Measurements from ENCODE around the gene GLYR1. TPM values are rescaled to one million over a fixed set of nuclear protein-coding genes. Genes with fewer than 3 reads are reported as not detected.

GLYR1 gene
- total RNA-seq, 1 experiment from 2014 or later, result 117 TPM

DNA sequence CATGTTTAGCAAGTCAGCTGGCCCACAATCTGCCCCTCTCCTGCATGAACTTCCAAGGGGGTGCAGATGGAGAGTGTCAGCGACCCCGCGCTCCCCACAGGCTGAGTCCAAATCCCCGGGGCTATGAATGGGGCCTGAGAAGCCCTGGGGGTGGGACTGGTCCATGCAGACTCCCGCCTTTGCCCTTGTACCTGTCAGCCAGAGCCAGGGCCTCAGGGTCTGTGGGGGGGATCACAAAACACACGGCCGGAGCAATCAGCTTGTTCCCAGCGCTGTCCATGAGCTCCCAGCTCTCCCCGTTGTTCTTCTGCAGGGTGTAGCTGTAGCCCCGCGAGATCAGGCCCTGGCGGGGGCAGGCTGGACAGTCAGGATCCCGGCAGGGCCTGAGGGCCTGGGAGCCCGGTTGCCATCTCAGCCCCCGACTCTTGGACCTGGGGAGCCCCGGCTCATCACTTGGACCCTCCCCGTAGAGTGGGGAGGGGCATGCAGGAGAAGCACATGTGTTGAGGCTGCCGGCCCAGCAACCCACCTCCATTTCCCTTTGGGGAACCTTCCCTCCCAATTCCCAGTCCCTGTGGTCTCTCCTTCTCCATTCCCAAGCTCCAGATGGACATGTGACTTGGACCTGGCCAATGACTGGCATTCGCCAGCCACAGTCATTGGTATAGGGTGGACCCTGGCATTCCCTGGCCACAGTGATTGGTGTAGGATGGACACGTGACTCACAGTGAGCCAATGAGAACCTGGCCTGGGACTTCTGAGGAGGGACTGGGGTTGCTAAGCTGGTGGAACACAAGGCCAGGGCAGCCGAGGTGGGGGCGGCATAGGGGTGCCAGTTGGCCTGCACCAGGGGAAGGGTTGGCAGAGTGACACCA, 47.4 kb upstream of the GLYR1 start:
- Histone ChIP-seq H3K36me3 (ENCODE audit: control insufficient read depth, insufficient read depth, low read length) (peaks cover 6% of the 10 kb centered on the region), H3K4me3 (ENCODE audit: low read depth, low read length) (no peak overlapping the region), H3K4me1 (no peaks in the 10 kb centered on the region), H3K27me3 (replicated peaks; ENCODE audit: control insufficient read depth, insufficient read depth, low read length) (no peaks in the 10 kb centered on the region), H3K9me3 (no peaks in the 10 kb centered on the region)
- ChIA-PET POLR2A (no interaction called here), CTCF (no interaction called here)
- BruUV-seq (replicated peaks), result no TSS peak
- Mint-ChIP-seq H3K4me1 (ENCODE audit: low read depth, unreplicated experiment) (no peaks in the 10 kb centered on the region), H3K27me3 (ENCODE audit: insufficient read depth, unreplicated experiment) (no peaks in the 10 kb centered on the region), H3K9me3 (ENCODE audit: unreplicated experiment) (no peaks in the 10 kb centered on the region), H3K36me3 (ENCODE audit: insufficient read depth, unreplicated experiment) (peaks cover 72% of the 10 kb centered on the region), H3K27ac (ENCODE audit: unreplicated experiment) (no peak overlapping the region), H3K4me3 (ENCODE audit: unreplicated experiment) (no peak overlapping the region)
- intact Hi-C loops (cut with micrococcal nuclease; ENCODE audit: unreplicated experiment), result no loop called here
- TF ChIP-seq, protein P1, sequence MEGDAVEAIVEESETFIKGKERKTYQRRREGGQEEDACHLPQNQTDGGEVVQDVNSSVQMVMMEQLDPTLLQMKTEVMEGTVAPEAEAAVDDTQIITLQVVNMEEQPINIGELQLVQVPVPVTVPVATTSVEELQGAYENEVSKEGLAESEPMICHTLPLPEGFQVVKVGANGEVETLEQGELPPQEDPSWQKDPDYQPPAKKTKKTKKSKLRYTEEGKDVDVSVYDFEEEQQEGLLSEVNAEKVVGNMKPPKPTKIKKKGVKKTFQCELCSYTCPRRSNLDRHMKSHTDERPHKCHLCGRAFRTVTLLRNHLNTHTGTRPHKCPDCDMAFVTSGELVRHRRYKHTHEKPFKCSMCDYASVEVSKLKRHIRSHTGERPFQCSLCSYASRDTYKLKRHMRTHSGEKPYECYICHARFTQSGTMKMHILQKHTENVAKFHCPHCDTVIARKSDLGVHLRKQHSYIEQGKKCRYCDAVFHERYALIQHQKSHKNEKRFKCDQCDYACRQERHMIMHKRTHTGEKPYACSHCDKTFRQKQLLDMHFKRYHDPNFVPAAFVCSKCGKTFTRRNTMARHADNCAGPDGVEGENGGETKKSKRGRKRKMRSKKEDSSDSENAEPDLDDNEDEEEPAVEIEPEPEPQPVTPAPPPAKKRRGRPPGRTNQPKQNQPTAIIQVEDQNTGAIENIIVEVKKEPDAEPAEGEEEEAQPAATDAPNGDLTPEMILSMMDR (IDR thresholded peaks at IDR 0.05; ENCODE audit: insufficient read depth in 1 of 2, low read depth in 1 of 2, low read length in 1 of 2, severe bottlenecking in 1 of 2, unreplicated experiment in 1 of 2), result no peak
- no peak for DNase-seq

DNA sequence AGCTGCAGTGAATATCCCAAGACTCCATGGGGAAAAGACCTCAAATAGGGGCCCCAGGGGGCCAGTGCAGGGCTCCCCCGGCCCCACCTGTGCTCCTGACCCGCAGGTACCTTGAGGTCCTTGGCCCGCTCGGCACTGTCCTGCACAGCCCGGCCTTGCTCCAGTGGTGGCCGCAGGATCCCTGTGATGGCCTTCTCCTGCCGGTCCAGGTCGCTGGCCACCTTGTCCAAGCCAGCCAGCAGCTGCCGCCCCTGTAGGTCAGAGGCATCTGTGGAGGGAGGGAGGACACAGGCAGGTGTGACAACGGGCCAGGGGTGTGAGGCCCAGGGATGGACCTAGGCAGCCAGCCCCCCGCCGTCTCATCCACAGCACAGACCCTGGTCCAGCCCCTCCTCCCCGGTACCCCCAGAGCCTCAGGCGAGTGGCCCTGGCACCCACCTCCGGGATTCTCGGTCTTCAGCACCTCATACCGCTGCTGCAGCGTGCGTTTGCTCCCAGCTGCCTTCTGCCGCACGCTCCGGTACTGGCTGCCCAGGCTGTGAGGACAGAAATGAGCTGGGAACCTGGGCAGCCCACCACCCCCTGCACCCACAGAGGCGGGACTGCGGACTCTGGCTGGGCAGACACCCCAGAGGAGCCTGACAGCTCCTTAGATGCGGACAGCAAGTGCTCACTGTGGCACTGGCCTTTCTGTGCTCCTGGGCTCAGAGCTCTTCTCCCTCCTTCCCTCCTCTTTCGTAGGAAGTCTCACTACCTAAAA, 46.2 kb upstream of the GLYR1 start:
- Mint-ChIP-seq H3K27ac (ENCODE audit: unreplicated experiment) (no peak overlapping the region), H3K4me3 (ENCODE audit: unreplicated experiment) (no peak overlapping the region), H3K9me3 (ENCODE audit: unreplicated experiment) (no peaks in the 10 kb centered on the region), H3K27me3 (ENCODE audit: insufficient read depth, unreplicated experiment) (no peaks in the 10 kb centered on the region), H3K36me3 (ENCODE audit: insufficient read depth, unreplicated experiment) (peaks cover 75% of the 10 kb centered on the region), H3K4me1 (ENCODE audit: low read depth, unreplicated experiment) (no peaks in the 10 kb centered on the region)
- ChIA-PET CTCF (interaction anchor here (0.6 kb wide), 1 partner anchor 60 kb away, joined by 3 read pairs; no protein-coding TSS in a partner anchor), POLR2A (no interaction called here)
- no peaks in the 10 kb centered on the region for H3K4me1 ChIP-seq
- DNase-seq, result no peak
- intact Hi-C loops (cut with micrococcal nuclease; ENCODE audit: unreplicated experiment), result no loop called here
- TF ChIP-seq, protein P1 (IDR thresholded peaks at IDR 0.05; ENCODE audit: insufficient read depth in 1 of 2, low read depth in 1 of 2, low read length in 1 of 2, severe bottlenecking in 1 of 2, unreplicated experiment in 1 of 2), result no peak
- no peaks in the 10 kb centered on the region for H3K27me3 ChIP-seq (replicated peaks; ENCODE audit: control insufficient read depth, insufficient read depth, low read length)
- H3K4me3 ChIP-seq (ENCODE audit: low read depth, low read length), result no peak overlapping the region
- no TSS peak for BruUV-seq (replicated peaks)
- H3K36me3 ChIP-seq (ENCODE audit: control insufficient read depth, insufficient read depth, low read length), result peaks cover 5% of the 10 kb centered on the region
- no peaks in the 10 kb centered on the region for H3K9me3 ChIP-seq

DNA sequence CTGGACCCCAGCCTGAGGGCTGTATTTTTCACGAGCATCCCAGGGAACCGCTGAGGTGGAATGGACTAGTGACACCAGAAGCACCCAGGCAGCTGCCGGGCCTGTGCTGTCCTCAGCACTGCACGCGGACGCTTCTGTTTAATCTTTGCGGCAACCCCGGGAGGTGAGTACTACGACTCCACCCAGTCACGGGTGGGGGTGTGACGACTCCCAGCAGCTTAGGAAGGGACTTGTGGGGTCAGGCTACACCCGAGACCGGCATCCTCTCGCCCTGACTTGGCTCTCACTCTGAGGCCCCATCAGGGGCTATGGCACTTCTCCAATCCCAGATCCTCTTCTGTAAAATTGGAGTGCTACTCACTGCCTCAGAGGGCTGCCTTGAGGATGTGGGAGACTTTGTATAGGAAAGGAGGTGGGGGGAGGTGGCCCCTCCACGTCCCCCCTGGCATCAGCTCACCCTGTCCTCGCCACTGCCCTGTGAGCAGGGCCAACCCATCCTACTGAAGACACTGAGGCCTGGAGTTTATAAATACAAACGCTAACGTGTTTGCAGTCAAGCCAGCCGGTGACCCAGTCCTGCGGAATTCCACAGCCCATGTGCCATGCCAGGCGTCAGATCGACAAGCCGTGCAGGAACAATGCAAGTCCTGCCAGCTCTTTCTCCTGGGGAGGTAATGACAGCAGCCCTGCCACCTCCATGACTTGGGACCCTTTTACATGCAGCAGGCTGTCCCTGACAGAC, 45.4 kb upstream of the GLYR1 start:
- BruUV-seq (replicated peaks), result no TSS peak
- intact Hi-C loops (cut with micrococcal nuclease; ENCODE audit: unreplicated experiment), result no loop called here
- CTCF ChIA-PET, result interaction anchor here (0.6 kb wide), 1 partner anchor 334 kb away, joined by 3 read pairs; no protein-coding TSS in a partner anchor

More for the DNA sequence above, 45.4 kb upstream of the GLYR1 start:
- Mint-ChIP-seq H3K9me3 (ENCODE audit: unreplicated experiment) (no peaks in the 10 kb centered on the region), H3K4me1 (ENCODE audit: low read depth, unreplicated experiment) (no peaks in the 10 kb centered on the region), H3K27ac (ENCODE audit: unreplicated experiment) (peak overlapping the region; percentile 32), H3K27me3 (ENCODE audit: insufficient read depth, unreplicated experiment) (no peaks in the 10 kb centered on the region), H3K4me3 (ENCODE audit: unreplicated experiment) (no peak overlapping the region), H3K36me3 (ENCODE audit: insufficient read depth, unreplicated experiment) (peaks cover 75% of the 10 kb centered on the region)
- no peak overlapping the region for H3K4me3 ChIP-seq (ENCODE audit: low read depth, low read length)
- no peaks in the 10 kb centered on the region for H3K9me3 ChIP-seq
- H3K4me1 ChIP-seq, result no peaks in the 10 kb centered on the region
- POLR2A ChIA-PET, result no interaction called here
- peaks cover 5% of the 10 kb centered on the region for H3K36me3 ChIP-seq (ENCODE audit: control insufficient read depth, insufficient read depth, low read length)
- no peak for DNase-seq
- no peaks in the 10 kb centered on the region for H3K27me3 ChIP-seq (replicated peaks; ENCODE audit: control insufficient read depth, insufficient read depth, low read length)
- TF ChIP-seq, protein P1 (IDR thresholded peaks at IDR 0.05; ENCODE audit: insufficient read depth in 1 of 2, low read depth in 1 of 2, low read length in 1 of 2, severe bottlenecking in 1 of 2, unreplicated experiment in 1 of 2), result no peak

Data from Caco-2 (cell line).